MG63 (cell line): Measurements from ENCODE around the gene PXK. TPM values are rescaled to one million over a fixed set of nuclear protein-coding genes. Genes with fewer than 3 reads are reported as not detected.
A peak's percentile ranks its signal among the peaks of the same experiment; 100 is the strongest.

Experiments used
- DNase-seq: peaks from one replicate; pipeline ENCODE4 v3.0.0-alpha.2; 2020
- H3K27me3 ChIP-seq: fragments of 250-450 bp; sonication (Bioruptor Pico); 2 replicates; pipeline ENCODE4 v1.5.1; 2020; ENCODE audit warnings: mild to moderate bottlenecking, moderate library complexity
- H3K36me3 ChIP-seq: fragments of 250-450 bp; sonication (Bioruptor Pico); 2 replicates; pipeline ENCODE4 v1.5.1; 2020; ENCODE audit warnings: mild to moderate bottlenecking, moderate library complexity
- H3K4me3 ChIP-seq: fragments of 250-450 bp; sonication (Bioruptor Pico); 2 replicates; pipeline ENCODE4 v1.5.1; 2020; ENCODE audit warnings: mild to moderate bottlenecking, moderate library complexity
- H3K9me3 ChIP-seq: fragments of 250-450 bp; sonication (Bioruptor Pico); 2 replicates; pipeline ENCODE4 v1.5.1; 2020; ENCODE audit warnings: mild to moderate bottlenecking, moderate library complexity
- total RNA-seq: library from RNA; depleted of rRNA; stranded (reverse); fragments of >200 nt; shearing (Covaris generic); gene quantifications from 2 replicates; pipeline ENCODE4 v1.2.3, GENCODE V29; 2014; ENCODE audit warnings: low replicate concordance

Gene PXK
- total RNA-seq, 1 experiment from 2014 or later, result 25.7 TPM

DNA sequence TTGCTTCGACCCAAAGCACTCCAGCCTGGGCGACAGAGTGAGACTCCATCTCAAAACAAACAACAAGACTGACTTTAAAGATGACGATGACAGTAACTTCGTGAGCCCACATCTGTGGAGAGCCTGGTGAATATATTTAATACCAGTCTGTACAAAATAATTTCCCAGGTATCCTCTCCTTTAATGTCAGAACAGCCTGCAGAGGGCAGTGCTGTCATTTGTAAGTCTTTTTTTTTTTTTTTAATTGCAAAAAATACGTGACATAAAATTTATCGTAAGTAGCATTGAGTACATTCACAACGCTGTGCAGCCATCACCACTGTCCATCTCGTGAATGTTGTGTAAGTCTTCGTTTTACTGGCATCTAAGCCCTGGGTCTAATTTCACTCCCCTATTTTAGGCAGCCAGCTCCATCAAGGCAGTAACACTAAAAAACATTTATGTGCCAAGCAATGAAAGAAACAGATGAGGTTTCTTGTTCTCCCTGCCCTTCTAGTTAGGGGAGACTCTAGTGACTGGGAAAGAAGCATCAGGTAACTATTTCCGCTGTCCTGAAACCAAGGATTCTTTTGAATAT is 25.0 kb upstream of the PXK start:
- Histone ChIP-seq H3K9me3 (no peaks in the 10 kb centered on the region), H3K27me3 (no peaks in the 10 kb centered on the region), H3K4me3 (peak overlapping the region; percentile 89), H3K36me3 (peaks cover 26% of the 10 kb centered on the region)
- DNase-seq, result no peak

DNA sequence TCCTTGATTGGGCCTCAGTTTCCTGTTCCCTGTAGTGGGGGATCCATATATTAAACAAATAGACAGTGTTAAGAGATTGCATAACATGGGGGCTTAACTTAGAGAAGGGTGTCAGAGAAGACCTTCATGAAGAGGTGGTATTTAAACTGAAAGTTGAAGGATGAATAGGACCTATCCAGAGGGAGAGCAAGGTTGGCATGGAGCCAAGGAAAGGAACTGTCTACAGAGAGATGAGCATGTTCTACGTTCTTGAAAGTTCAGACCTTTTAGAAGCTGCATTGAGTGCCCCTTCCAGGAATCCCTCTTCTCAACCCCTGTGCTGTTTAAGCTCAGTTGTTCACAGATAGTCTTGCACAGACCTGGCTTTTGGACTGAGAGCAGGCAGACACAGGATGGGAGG is 24.0 kb upstream of the PXK start:
- DNase-seq, result no peak
- peaks cover 26% of the 10 kb centered on the region for H3K36me3 ChIP-seq
- no peak overlapping the region for H3K4me3 ChIP-seq
- no peaks in the 10 kb centered on the region for H3K27me3 ChIP-seq
- no peaks in the 10 kb centered on the region for H3K9me3 ChIP-seq

- H3K4me3 ChIP-seq, result no peak overlapping the region
- H3K27me3 ChIP-seq, result no peaks in the 10 kb centered on the region
- no peaks in the 10 kb centered on the region for H3K9me3 ChIP-seq
- peaks cover 22% of the 10 kb centered on the region for H3K36me3 ChIP-seq
- no peak for DNase-seq
Measured at GRCh38 chr3:58317811-58318210, 14.9 kb upstream of the PXK start.

DNA sequence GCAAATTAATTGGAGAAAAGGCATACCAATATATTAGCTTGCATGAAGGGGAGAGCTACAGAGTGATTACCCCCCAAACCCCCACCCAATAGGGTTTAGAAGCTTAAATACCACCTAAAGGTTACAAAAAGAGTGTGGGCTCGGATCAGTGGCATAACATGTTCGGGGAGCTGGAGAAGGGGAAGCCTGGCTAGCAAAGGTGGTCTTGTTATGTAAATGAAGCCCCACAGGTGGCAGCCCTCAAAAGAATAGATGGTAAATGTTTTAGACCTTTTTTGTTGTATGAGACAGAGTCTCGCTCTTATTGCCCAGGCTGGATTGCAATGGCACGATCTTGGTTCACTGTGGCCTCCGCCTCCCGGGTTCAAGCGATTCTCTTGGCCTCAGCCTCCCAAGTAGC is 10.9 kb upstream of the PXK start:
- Histone ChIP-seq H3K36me3 (peaks cover 10% of the 10 kb centered on the region), H3K27me3 (no peaks in the 10 kb centered on the region), H3K4me3 (no peak overlapping the region), H3K9me3 (no peaks in the 10 kb centered on the region)
- no peak for DNase-seq

DNA sequence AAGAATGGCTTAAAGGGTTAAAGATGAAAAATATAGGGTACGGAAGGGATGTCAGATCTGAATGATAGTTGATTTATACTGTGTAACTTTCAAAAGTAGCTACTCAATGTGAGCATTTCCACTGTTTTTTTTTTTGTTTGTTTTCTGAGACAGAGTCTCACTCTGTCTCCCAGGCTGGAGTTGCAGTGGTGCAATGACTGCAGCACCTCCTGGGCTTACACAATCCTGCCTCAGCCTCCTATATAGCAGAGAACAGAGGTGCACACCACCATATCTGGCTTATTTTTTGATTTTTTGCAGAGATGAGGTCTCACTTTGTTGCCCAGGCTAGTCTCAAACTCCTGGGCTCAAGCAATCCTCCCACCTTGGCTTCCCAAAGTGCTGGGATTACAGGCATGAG is 9.9 kb upstream of the PXK start:
- Histone ChIP-seq H3K27me3 (no peaks in the 10 kb centered on the region), H3K9me3 (no peaks in the 10 kb centered on the region), H3K4me3 (no peak overlapping the region), H3K36me3 (peaks cover 3% of the 10 kb centered on the region; the same call in 1 of the 2 replicates)
- no peak for DNase-seq

- no peak for DNase-seq
- no peaks in the 10 kb centered on the region for H3K27me3 ChIP-seq
- no peaks in the 10 kb centered on the region; the same call in 1 of the 2 replicates for H3K36me3 ChIP-seq
- no peak overlapping the region for H3K4me3 ChIP-seq
- H3K9me3 ChIP-seq, result no peaks in the 10 kb centered on the region
Measured at GRCh38 chr3:58323529-58324390, 8.9 kb upstream of the PXK start.

DNA sequence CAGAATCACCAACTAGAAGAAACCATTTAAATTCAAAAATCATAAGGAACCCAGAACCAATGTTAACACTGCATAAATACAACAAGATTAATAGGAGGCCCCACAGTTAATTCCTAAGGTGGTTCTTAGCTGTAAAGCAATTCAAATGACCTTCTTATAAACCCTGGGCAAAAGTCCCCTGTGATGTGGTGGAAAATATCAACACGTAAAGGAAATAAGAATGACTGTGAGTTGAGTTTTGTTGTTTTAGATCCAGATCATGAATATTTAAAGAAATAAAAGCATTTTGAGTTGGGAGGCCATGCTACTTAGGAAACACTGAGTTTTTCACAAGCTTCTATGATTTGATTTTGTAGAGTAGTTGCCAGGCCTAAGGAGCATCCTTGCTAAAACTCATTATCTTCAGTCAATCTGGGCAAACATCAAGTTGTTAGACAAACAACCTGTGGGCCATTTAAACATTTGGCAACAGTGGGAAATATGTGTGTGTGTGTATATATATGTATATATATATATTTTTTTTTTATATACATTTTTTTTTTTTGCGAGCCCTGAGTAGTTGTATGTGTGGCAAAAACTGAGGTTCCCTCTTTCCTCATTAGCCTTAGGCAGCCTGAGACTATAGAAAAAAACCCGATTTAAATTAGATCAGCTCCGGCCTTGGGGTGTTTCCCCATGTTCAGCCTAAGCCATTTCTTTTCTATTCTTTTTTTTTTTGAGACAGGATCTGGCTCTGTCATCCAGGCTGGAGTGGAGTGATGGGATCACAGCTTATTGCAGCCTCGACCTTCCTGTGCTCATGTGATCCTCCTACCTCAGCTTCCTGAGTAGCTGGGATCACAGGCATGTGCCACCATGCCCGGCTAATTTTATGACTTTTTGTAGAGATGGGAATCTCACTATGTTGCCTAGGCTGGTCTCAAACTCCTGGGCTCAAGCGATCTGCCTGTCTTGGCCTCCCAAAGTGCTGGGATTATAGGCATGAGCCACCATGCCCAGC is 8.0 kb upstream of the PXK start:
- H3K36me3 ChIP-seq, result no peaks in the 10 kb centered on the region; the same call in 1 of the 2 replicates
- H3K9me3 ChIP-seq, result no peaks in the 10 kb centered on the region
- no peaks in the 10 kb centered on the region for H3K27me3 ChIP-seq
- no peak for DNase-seq
- H3K4me3 ChIP-seq, result no peak overlapping the region

DNA sequence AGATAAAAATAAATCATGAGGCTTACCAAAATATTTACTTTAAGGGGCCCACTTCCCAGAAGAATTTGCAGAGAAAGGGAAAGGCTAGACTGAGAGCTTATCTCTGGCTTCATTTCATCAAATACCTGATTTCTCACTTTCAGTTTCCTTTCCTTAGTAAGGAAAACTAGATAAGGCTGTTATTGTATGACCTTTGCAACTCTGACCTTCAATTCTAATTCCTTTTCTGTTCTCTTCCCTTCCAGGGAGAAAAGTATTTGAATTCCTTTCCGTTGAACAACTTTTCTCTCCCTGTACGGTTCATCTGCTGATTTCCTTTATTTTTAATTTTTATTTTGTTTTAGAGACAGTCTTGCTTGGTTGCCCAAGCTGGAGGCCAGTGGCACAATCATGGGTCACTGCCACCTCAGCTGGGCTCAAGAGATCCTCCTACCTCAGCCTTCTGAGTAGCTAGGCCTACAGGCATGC is 7.1 kb upstream of the PXK start:
- Histone ChIP-seq H3K36me3 (no peaks in the 10 kb centered on the region; the same call in 1 of the 2 replicates), H3K4me3 (no peak overlapping the region), H3K27me3 (no peaks in the 10 kb centered on the region), H3K9me3 (no peaks in the 10 kb centered on the region)
- DNase-seq, result no peak

GRCh38 chr3:58326267-58326900 is 6.3 kb upstream of the PXK start:
- H3K27me3 ChIP-seq, result no peaks in the 10 kb centered on the region
- H3K4me3 ChIP-seq, result no peak overlapping the region
- H3K9me3 ChIP-seq, result no peaks in the 10 kb centered on the region
- no peak for DNase-seq
- no peaks in the 10 kb centered on the region; the same call in 1 of the 2 replicates for H3K36me3 ChIP-seq

DNA sequence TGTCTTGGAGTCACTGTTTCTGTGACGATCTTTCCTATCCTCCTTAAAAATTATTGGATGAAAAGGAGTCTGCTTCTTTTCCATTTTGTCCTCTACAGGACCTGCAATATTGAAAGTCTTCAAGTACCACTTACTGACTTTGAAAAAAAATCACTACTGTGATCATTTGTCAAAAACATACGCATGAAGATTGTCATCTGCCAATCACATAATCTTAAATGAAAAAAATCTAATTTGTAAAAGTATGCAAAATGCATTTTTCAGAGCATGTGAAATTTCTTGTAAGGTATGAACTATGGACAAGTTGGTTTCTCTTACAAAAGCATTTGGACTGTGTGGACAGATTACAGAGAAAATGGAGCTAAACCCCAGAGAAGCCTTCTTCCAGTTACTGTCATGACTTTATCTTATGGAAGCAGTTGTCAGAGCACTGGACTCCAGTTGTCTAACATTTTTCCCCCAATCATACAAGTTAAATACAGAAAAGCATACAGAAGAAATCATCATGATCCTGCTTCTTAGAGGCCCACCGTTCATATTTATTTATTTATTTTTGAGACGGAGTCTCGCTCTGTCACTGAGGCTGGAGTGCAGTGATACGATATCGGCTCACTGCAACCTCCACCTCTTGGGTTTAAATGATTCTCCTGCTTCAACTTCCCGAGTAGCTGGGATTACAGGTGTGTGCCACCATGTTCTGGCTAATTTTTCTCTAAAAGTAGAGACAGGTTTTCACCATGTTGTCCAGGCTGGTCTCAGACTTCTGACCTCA is 3.4 kb upstream of the PXK start:
- Histone ChIP-seq H3K4me3 (no peak overlapping the region), H3K27me3 (no peaks in the 10 kb centered on the region), H3K9me3 (no peaks in the 10 kb centered on the region), H3K36me3 (no peaks in the 10 kb centered on the region)
- DNase-seq, result no peak

DNA sequence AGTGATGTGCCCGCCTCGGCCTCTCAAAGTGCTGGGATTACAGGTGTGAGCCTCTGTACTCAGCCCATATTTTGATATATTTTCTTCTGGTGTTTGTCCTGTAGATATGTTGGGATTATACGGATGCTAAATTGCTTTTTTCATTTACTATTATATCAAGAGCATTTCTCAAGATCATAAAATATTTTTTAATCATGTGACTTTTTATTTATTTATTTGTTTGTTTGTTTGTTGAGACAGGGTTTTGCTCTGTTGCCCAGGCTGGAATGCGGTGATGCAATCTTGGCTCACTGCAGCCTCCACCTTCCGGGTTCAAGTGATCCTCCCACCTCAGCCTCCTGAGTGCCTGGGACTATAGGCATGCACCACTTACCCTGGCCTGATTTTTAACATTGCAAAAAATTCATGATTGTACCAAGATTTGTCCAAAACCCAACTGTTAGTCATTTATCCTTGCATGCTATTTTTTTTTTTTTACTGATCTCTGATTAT is 2.7 kb upstream of the PXK start:
- no peaks in the 10 kb centered on the region for H3K9me3 ChIP-seq
- no peak for DNase-seq
- no peaks in the 10 kb centered on the region for H3K36me3 ChIP-seq
- no peaks in the 10 kb centered on the region for H3K27me3 ChIP-seq
- H3K4me3 ChIP-seq, result no peak overlapping the region

- no peaks in the 10 kb centered on the region; the same call in 1 of the 2 replicates for H3K36me3 ChIP-seq
- H3K4me3 ChIP-seq, result no peak overlapping the region
- no peaks in the 10 kb centered on the region for H3K9me3 ChIP-seq
- DNase-seq, result no peak
- H3K27me3 ChIP-seq, result no peaks in the 10 kb centered on the region
Measured at GRCh38 chr3:58331593-58332152, 1.0 kb upstream of the PXK start.

DNA sequence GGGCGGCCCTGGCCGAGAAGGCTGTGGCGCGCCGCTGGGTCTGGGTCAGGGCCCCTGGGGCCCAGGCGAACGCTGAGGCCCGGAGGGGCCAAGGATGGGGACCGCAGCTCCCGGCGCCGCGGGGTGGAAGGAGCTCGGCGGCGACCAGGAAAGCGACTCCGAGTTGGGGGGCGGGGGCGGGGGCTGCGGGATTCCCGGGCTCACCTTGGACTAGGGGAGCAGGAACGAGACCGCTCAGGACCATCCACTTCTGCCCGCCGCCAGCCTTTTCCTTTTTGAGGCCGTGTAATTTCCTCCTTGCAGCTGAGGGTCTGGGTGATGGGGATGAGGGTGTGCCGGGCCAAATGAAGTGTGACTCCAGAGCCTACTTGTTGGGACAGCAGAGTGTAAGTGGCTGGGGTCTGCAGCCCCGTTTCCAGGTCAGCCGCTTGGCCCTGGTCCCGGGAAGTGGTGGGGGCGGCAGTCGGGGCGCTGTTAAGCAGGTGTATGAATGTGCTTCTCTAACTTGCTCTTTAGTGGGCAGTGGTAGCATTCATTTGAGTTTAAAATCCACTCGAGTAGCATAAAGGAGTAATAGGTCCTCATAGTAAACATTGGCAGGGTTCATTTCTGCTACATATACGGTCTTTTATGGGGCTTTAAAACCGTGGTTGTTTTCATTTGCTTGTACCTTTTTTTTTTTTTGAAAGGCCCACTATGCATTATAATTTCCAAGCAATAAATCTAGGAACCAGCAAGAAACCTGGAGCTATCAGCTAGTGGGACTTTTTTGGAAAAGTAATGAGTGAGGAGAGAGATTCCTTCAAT is 717 bp downstream of the PXK start:
- peak; percentile 9 for DNase-seq
- Histone ChIP-seq H3K36me3 (no peaks in the 10 kb centered on the region; the same call in 1 of the 2 replicates), H3K27me3 (no peaks in the 10 kb centered on the region), H3K4me3 (peak overlapping the region; percentile 55), H3K9me3 (no peaks in the 10 kb centered on the region)

- no peaks in the 10 kb centered on the region for H3K27me3 ChIP-seq
- no peak for DNase-seq
- no peaks in the 10 kb centered on the region for H3K9me3 ChIP-seq
- H3K4me3 ChIP-seq, result peak overlapping the region; percentile 55
- no peaks in the 10 kb centered on the region; the same call in 1 of the 2 replicates for H3K36me3 ChIP-seq
Measured at GRCh38 chr3:58334013-58334321, 1.3 kb downstream of the PXK start.

- Histone ChIP-seq H3K9me3 (no peaks in the 10 kb centered on the region), H3K27me3 (no peaks in the 10 kb centered on the region), H3K36me3 (no peaks in the 10 kb centered on the region; the same call in 1 of the 2 replicates), H3K4me3 (peak overlapping the region; percentile 55)
- DNase-seq, result no peak
Measured at GRCh38 chr3:58334506-58334884, 1.8 kb downstream of the PXK start.
